AG09309 (cell line): ENCODE data around the gene ADAMTS2.

Experiments
- DNase-seq: peaks from one replicate; pipeline ENCODE4 v3.0.0-alpha.2; 2010; ENCODE audit warnings: low read depth
- H3K4me3 ChIP-seq: 2 replicates; pipeline ENCODE4 v1.5.1; 2011; ENCODE audit warnings: mild to moderate bottlenecking, low read depth, low read length, moderate library complexity; ENCODE audit not compliant: control insufficient read depth
- CTCF ChIP-seq: IDR thresholded peaks from 2 replicates; pipeline ENCODE4 v1.5.1; 2011; ENCODE audit warnings: mild to moderate bottlenecking, low read depth, low read length, inconsistent platforms; ENCODE audit not compliant: insufficient read depth, control insufficient read depth; ENCODE audit errors: missing control alignments

Gene ADAMTS2

DNA sequence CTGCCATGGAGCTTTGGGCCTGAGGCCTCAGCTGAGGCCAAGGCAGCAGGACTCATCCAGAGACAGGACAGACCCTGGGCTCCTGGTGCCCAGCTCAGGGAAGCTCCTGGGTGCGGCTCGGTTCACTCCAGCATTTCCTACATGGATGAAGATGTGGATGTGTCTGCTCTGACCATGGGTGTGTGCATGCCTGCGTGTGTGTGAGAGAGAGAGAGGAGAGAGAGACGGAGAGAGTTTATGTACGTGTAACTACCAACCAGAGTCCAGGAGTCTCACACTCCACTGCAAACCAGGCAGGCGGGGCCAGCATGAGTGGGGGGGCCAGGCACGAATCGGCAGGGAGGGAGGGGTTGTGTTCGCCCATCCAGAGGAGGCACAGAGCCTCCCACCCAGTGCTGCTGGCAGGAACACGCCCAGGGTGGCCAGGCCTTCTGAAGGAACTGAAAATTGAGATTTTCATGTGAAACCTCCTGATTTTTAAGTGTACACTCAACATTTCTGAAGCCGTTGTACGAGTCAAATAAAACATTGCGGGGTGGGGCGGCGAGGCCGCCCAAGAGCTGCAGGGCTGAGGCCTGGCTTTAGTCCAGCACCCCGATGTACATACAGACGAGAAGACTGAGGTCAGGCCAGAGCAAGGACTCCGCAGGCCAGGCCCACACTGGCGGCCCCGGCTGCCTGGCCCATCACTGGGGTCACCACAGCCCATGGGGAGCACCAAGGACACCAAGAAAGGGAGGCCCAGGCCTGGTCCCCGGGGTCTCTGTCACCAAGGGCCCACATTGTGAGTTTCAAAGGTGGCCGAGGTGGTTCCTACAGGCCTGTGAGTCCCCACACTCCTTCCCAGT is 88.7 kb downstream of the ADAMTS2 start:
- no peak for TF ChIP-seq CTCF
- no peak for DNase-seq
- no peak overlapping the region for H3K4me3 ChIP-seq

- TF ChIP-seq CTCF, result no peak
- no peak overlapping the region for H3K4me3 ChIP-seq
- no peak for DNase-seq
Observed at GRCh38 chr5:179255527-179256327, 89.5 kb downstream of the ADAMTS2 start.

- TF ChIP-seq CTCF, result no peak
- DNase-seq, result no peak
Observed at GRCh38 chr5:179254638-179255271, 90.5 kb downstream of the ADAMTS2 start.

DNA sequence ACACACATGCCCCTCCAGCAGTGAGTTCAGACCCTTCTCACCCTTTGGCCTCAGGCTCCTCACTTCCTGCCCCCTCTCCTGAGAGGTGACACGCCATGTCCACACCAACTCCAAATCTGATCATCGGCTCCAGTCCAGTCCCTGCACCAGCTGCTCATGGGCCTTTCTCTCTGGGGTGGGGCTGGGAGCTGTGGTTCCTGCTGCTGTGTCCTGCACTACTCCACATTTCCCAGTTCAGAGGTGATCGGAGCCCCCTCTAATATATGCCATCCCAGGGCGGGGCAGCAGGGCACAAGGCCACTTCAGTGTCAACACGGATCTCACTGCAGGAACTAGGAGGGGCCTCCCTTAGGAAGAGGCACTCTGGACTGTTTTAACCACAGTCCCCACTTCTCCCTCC is 91.5 kb downstream of the ADAMTS2 start:
- no peak for DNase-seq
- TF ChIP-seq CTCF, result no peak
- no peak overlapping the region for H3K4me3 ChIP-seq

More at GRCh38 chr5:179254638-179255271, 90.5 kb downstream of the ADAMTS2 start:
- H3K4me3 ChIP-seq, result no peak overlapping the region

GRCh38 chr5:179251276-179251969 is 93.8 kb downstream of the ADAMTS2 start:
- DNase-seq, result no peak
- no peak overlapping the region for H3K4me3 ChIP-seq
- no peak for TF ChIP-seq CTCF
